ENCODE measurements around the gene CX3CL1.

DNA sequence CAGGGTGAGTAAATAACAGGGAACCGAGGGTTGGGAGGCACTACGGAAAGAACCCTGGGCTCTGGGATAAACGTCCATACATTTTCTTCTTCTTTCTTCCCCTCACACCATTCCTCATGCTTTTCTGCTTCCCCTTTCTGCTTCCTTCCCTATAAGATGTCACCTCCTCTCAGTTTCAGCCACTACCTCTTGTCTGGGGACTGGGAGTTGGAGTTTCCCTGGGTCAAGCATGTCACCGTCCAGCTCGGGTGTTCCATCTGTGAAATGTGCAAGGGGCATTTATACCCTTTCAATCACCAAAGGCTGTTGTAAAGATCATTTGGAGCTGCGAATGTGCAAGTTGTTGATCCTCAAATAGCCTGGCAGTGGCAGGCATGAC, 31.2 kb upstream of the CX3CL1 start:
- TF ChIP-seq, protein P1, sequence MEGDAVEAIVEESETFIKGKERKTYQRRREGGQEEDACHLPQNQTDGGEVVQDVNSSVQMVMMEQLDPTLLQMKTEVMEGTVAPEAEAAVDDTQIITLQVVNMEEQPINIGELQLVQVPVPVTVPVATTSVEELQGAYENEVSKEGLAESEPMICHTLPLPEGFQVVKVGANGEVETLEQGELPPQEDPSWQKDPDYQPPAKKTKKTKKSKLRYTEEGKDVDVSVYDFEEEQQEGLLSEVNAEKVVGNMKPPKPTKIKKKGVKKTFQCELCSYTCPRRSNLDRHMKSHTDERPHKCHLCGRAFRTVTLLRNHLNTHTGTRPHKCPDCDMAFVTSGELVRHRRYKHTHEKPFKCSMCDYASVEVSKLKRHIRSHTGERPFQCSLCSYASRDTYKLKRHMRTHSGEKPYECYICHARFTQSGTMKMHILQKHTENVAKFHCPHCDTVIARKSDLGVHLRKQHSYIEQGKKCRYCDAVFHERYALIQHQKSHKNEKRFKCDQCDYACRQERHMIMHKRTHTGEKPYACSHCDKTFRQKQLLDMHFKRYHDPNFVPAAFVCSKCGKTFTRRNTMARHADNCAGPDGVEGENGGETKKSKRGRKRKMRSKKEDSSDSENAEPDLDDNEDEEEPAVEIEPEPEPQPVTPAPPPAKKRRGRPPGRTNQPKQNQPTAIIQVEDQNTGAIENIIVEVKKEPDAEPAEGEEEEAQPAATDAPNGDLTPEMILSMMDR (IDR thresholded peaks at IDR 0.05; ENCODE audit: insufficient read depth, low read depth, low read length): no peak
- TF ChIP-seq EZH2 (IDR thresholded peaks at IDR 0.05; ENCODE audit: insufficient read depth, low read length): no peak
